Activated T-helper 1 cell treated with anti-CD3 and anti-CD28 coated beads, Interleukin-12 subunit alpha, Interleukin-12 subunit beta, Interleukin-2, Interleukin-4 antibody, amounts not matched to agents 30 ng/mL and 10 ng/mL and 1 ng/mL, durations not matched to agents 14 hours and 24 hours and 36 hours (primary cell): ENCODE results near the gene POFUT2. TPM values are rescaled to one million over a fixed set of nuclear protein-coding genes. Genes with fewer than 3 reads are reported as not detected.
"Not testable (repeated sequence)": the region's sequence is repeated elsewhere in the genome, so short reads cannot be mapped to it uniquely, and the experiment has no call there.

Source experiments
- DNase-seq: peaks from one replicate; pipeline ENCODE4 v3.0.0; 2021; ENCODE audit warnings: low spot score
- H3K27ac Mint-ChIP-seq: one replicate; pipeline ENCODE4 v1.8.0; 2021; ENCODE audit warnings: mild to moderate bottlenecking, mixed read lengths
- H3K27me3 Mint-ChIP-seq: one replicate; pipeline ENCODE4 v1.8.0; 2022; ENCODE audit warnings: mild to moderate bottlenecking, moderate library complexity, mixed read lengths; ENCODE audit not compliant: insufficient read depth
- H3K36me3 Mint-ChIP-seq: one replicate; pipeline ENCODE4 v1.8.0; 2021; ENCODE audit warnings: low read depth, mixed read lengths
- H3K4me1 Mint-ChIP-seq: one replicate; pipeline ENCODE4 v1.8.0; 2021; ENCODE audit warnings: low read depth, mixed read lengths
- H3K4me3 Mint-ChIP-seq: one replicate; pipeline ENCODE4 v1.8.0; 2021; ENCODE audit warnings: mild to moderate bottlenecking, moderate library complexity, mixed read lengths
- H3K9me3 Mint-ChIP-seq: one replicate; pipeline ENCODE4 v1.8.0; 2021; ENCODE audit warnings: mixed read lengths
- intact Hi-C: fragments of 100-400 bp; cut with micrococcal nuclease; formaldehyde crosslinking; loops from one replicate; pipeline ENCODE4 v1.15.1; 2024
- total RNA-seq: library from RNA; stranded (reverse); gene quantifications from 2 replicates; pipeline ENCODE4 v1.2.3, GENCODE V29; 2022

POFUT2 gene
- total RNA-seq, 1 donor from 2014 or later, result 14.3 TPM

- DNase-seq, result no peak
- Mint-ChIP-seq H3K27me3 (peaks cover 4% of the 10 kb centered on the region), H3K4me1 (no peaks in the 10 kb centered on the region), H3K9me3 (no peaks in the 10 kb centered on the region), H3K36me3 (no peaks in the 10 kb centered on the region), H3K27ac (no peak overlapping the region), H3K4me3 (no peak overlapping the region)
- intact Hi-C loops, result no loop called here
Observed at GRCh38 chr21:45322960-45323461, 35.3 kb upstream of the POFUT2 start.

- no peak for DNase-seq
- intact Hi-C loops, result no loop called here
- Mint-ChIP-seq H3K9me3 (no peaks in the 10 kb centered on the region), H3K4me3 (no peak overlapping the region), H3K36me3 (no peaks in the 10 kb centered on the region), H3K4me1 (no peaks in the 10 kb centered on the region), H3K27me3 (peaks cover 4% of the 10 kb centered on the region), H3K27ac (no peak overlapping the region)
Observed at GRCh38 chr21:45322231-45322959, 34.7 kb upstream of the POFUT2 start.

- Mint-ChIP-seq H3K4me3 (no peak overlapping the region), H3K27me3 (peaks cover 5% of the 10 kb centered on the region), H3K9me3 (no peaks in the 10 kb centered on the region), H3K36me3 (no peaks in the 10 kb centered on the region), H3K27ac (no peak overlapping the region), H3K4me1 (no peaks in the 10 kb centered on the region)
- intact Hi-C loops, result no loop called here
- DNase-seq, result no peak
Observed at GRCh38 chr21:45320261-45321025, 32.7 kb upstream of the POFUT2 start.

GRCh38 chr21:45319461-45320211 lies 31.9 kb upstream of the POFUT2 start:
- Mint-ChIP-seq H3K27me3 (peaks cover 12% of the 10 kb centered on the region), H3K36me3 (no peaks in the 10 kb centered on the region), H3K27ac (no peak overlapping the region), H3K9me3 (no peaks in the 10 kb centered on the region), H3K4me3 (no peak overlapping the region), H3K4me1 (no peaks in the 10 kb centered on the region)
- intact Hi-C loops, result no loop called here
- DNase-seq, result no peak

- Mint-ChIP-seq H3K27ac (no peak overlapping the region), H3K9me3 (no peaks in the 10 kb centered on the region), H3K27me3 (peaks cover 14% of the 10 kb centered on the region), H3K4me1 (no peaks in the 10 kb centered on the region), H3K4me3 (no peak overlapping the region), H3K36me3 (no peaks in the 10 kb centered on the region)
- no peak for DNase-seq
- intact Hi-C loops, result no loop called here
Observed at GRCh38 chr21:45318556-45319404, 31.1 kb upstream of the POFUT2 start.

- Mint-ChIP-seq H3K27me3 (peaks cover 15% of the 10 kb centered on the region), H3K27ac (no peak overlapping the region), H3K9me3 (no peaks in the 10 kb centered on the region), H3K36me3 (no peaks in the 10 kb centered on the region), H3K4me1 (no peaks in the 10 kb centered on the region), H3K4me3 (no peak overlapping the region)
- intact Hi-C loops, result no loop called here
- DNase-seq, result no peak
Observed at GRCh38 chr21:45318146-45318555, 30.5 kb upstream of the POFUT2 start.

- Mint-ChIP-seq H3K4me1 (no peaks in the 10 kb centered on the region), H3K36me3 (no peaks in the 10 kb centered on the region), H3K27ac (no peak overlapping the region), H3K27me3 (peaks cover 18% of the 10 kb centered on the region), H3K9me3 (no peaks in the 10 kb centered on the region), H3K4me3 (no peak overlapping the region)
- intact Hi-C loops, result no loop called here
- no peak for DNase-seq
Observed at GRCh38 chr21:45317398-45318145, 29.9 kb upstream of the POFUT2 start.

GRCh38 chr21:45316871-45317397 lies 29.2 kb upstream of the POFUT2 start:
- no peaks in the 10 kb centered on the region for H3K9me3 Mint-ChIP-seq
- H3K27me3 Mint-ChIP-seq, result peaks cover 18% of the 10 kb centered on the region
- intact Hi-C loops, result no loop called here
- no peaks in the 10 kb centered on the region for H3K4me1 Mint-ChIP-seq
- no peak for DNase-seq
- H3K27ac Mint-ChIP-seq, result no peak overlapping the region
- H3K36me3 Mint-ChIP-seq, result no peaks in the 10 kb centered on the region
- no peak overlapping the region for H3K4me3 Mint-ChIP-seq

GRCh38 chr21:45315676-45316470 lies 28.2 kb upstream of the POFUT2 start:
- not testable (repeated sequence) for H3K4me3 Mint-ChIP-seq

GRCh38 chr21:45313682-45314081 lies 26.0 kb upstream of the POFUT2 start:
- Mint-ChIP-seq H3K27ac (no peak overlapping the region), H3K4me3 (no peak overlapping the region), H3K27me3 (peaks cover 18% of the 10 kb centered on the region), H3K9me3 (no peaks in the 10 kb centered on the region), H3K4me1 (peaks cover 7% of the 10 kb centered on the region), H3K36me3 (no peaks in the 10 kb centered on the region)
- intact Hi-C loops, result no loop called here
- DNase-seq, result no peak

More at GRCh38 chr21:45315676-45316470, 28.2 kb upstream of the POFUT2 start:
- intact Hi-C loops, H3K36me3 Mint-ChIP-seq, H3K27ac Mint-ChIP-seq, H3K4me1 Mint-ChIP-seq, H3K9me3 Mint-ChIP-seq, DNase-seq: not testable (repeated sequence)
- peaks cover 18% of the 10 kb centered on the region for H3K27me3 Mint-ChIP-seq

GRCh38 chr21:45313015-45313414 lies 25.3 kb upstream of the POFUT2 start:
- Mint-ChIP-seq H3K9me3 (no peaks in the 10 kb centered on the region), H3K4me1 (peaks cover 7% of the 10 kb centered on the region), H3K4me3 (no peak overlapping the region), H3K36me3 (no peaks in the 10 kb centered on the region), H3K27me3 (peaks cover 18% of the 10 kb centered on the region), H3K27ac (no peak overlapping the region)
- intact Hi-C loops, result no loop called here
- no peak for DNase-seq
